ENCODE data around the gene C1orf115.
A peak's percentile ranks its signal among the peaks of the same experiment; 100 is the strongest.
"Not testable (repeated sequence)": the region's sequence is repeated elsewhere in the genome, so short reads cannot be mapped to it uniquely, and the experiment has no call there.

Gene C1orf115

GRCh38 chr1:220732137-220732536 lies 42.0 kb downstream of the C1orf115 start:
- TF ChIP-seq, protein P1, sequence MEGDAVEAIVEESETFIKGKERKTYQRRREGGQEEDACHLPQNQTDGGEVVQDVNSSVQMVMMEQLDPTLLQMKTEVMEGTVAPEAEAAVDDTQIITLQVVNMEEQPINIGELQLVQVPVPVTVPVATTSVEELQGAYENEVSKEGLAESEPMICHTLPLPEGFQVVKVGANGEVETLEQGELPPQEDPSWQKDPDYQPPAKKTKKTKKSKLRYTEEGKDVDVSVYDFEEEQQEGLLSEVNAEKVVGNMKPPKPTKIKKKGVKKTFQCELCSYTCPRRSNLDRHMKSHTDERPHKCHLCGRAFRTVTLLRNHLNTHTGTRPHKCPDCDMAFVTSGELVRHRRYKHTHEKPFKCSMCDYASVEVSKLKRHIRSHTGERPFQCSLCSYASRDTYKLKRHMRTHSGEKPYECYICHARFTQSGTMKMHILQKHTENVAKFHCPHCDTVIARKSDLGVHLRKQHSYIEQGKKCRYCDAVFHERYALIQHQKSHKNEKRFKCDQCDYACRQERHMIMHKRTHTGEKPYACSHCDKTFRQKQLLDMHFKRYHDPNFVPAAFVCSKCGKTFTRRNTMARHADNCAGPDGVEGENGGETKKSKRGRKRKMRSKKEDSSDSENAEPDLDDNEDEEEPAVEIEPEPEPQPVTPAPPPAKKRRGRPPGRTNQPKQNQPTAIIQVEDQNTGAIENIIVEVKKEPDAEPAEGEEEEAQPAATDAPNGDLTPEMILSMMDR (IDR thresholded peaks at IDR 0.05; ENCODE audit: low read depth, low read length, missing control alignments), result no peak
- in situ Hi-C loops (cut with HindIII; ENCODE audit: low sequenced_read_pairs), result no loop called here
- no peak for DNase-seq (ENCODE audit: low read depth)
- no peak overlapping the region for H3K4me3 ChIP-seq (ENCODE audit: low read depth, low read length)

GRCh38 chr1:220732621-220733020 lies 42.5 kb downstream of the C1orf115 start:
- no peak for DNase-seq (ENCODE audit: low read depth)
- no peak overlapping the region for H3K4me3 ChIP-seq (ENCODE audit: low read depth, low read length)

GRCh38 chr1:220733086-220733601 lies 43.0 kb downstream of the C1orf115 start:
- TF ChIP-seq, protein P1 (IDR thresholded peaks at IDR 0.05; ENCODE audit: low read depth, low read length, missing control alignments), result peak; percentile 76
- DNase-seq (ENCODE audit: low read depth), result peak; percentile 31
- in situ Hi-C loops (cut with HindIII; ENCODE audit: low sequenced_read_pairs), result no loop called here
- H3K4me3 ChIP-seq (ENCODE audit: low read depth, low read length), result no peak overlapping the region

More at GRCh38 chr1:220732621-220733020, 42.5 kb downstream of the C1orf115 start:
- TF ChIP-seq, protein P1 (IDR thresholded peaks at IDR 0.05; ENCODE audit: low read depth, low read length, missing control alignments), result no peak
- in situ Hi-C loops (cut with HindIII; ENCODE audit: low sequenced_read_pairs), result no loop called here

DNA sequence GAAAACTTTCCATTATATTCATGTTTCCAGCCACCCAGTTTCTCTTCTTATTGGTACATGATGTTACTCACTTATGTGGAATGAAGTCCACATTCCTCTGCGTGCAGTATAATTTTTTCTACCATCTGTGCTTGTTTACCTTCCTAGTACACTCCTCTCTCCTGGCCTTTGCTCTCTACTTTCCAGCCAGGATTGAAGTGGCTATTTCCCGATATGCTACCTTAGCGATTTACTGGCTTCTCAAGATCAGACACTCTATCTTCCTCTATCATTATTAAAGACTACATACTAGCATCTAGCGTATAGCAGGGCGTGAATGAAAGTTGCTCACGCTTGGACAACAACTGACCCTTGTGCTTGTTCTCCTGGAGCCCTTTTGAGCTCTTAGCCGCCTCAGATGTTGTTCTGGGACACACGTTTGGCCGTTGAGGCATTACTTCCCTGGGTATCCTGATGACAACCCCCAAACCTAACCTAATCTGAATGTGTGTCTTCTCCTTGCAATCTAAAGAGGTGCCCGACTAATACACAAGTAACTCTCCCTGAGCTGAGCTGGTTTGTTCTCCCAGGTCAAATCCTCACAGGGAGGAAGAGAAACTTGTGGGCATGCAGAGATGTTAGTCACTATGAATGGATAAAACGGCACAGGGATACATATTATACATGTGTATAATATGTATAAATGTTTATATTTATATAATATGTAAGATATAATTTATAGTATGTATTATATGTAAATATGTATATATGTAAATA lies 44.6 kb downstream of the C1orf115 start:
- no peak overlapping the region for H3K4me3 ChIP-seq (ENCODE audit: low read depth, low read length)
- DNase-seq (ENCODE audit: low read depth), result peak; percentile 54
- TF ChIP-seq, protein P1 (IDR thresholded peaks at IDR 0.05; ENCODE audit: low read depth, low read length, missing control alignments), result no peak
- in situ Hi-C loops (cut with HindIII; ENCODE audit: low sequenced_read_pairs), result no loop called here

DNA sequence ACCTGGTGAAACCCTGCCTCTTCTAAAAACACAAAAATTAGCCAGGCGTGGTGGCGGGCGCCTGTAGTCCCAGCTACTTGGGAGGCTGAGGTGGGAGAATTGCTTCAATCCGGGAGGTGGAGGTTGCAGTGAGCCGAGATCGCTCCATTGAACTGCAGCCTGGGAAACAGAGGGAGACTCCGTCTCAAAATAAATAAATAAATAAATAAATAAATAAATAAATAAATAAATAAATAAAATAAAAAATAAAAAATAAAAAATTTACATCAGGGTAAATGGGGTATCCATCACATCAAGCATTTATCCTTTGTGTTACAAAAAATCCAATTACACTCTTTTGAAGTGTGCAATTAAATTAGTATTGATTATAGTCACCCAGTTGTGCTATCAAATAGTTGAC lies 46.1 kb downstream of the C1orf115 start:
- DNase-seq (ENCODE audit: low read depth); in situ Hi-C loops (cut with HindIII; ENCODE audit: low sequenced_read_pairs); H3K4me3 ChIP-seq (ENCODE audit: low read depth, low read length): not testable (repeated sequence)

DNA sequence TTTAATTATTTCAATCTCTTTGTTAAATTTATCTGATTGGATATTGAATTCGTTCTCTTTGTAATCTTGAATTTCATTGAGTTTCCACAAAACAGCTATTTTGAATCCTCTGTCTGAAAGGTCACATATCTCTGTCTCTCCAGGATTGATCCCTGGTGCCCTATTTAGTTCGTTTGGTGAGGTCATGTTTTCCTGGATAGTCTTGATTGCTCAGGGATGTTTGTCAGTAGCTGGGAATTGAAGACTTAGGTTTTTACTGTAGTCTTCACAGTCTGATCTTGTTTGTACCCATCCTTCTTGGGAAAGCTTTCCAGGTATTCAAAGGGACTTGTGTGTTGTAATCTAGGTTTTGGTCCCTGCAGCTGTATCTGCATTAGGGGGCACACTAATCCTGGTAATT lies 51.2 kb downstream of the C1orf115 start:
- in situ Hi-C loops (cut with HindIII; ENCODE audit: low sequenced_read_pairs), result no loop called here
- DNase-seq (ENCODE audit: low read depth), result no peak
- TF ChIP-seq, protein P1 (IDR thresholded peaks at IDR 0.05; ENCODE audit: low read depth, low read length, missing control alignments), result no peak
- no peak overlapping the region for H3K4me3 ChIP-seq (ENCODE audit: low read depth, low read length)

GRCh38 chr1:220741825-220742224 lies 51.7 kb downstream of the C1orf115 start:
- in situ Hi-C loops (cut with HindIII; ENCODE audit: low sequenced_read_pairs), result no loop called here
- H3K4me3 ChIP-seq (ENCODE audit: low read depth, low read length), result no peak overlapping the region
- TF ChIP-seq, protein P1 (IDR thresholded peaks at IDR 0.05; ENCODE audit: low read depth, low read length, missing control alignments), result no peak
- no peak for DNase-seq (ENCODE audit: low read depth)
